Parathyroid adenoma (tissue), 2 donors: ENCODE measurements around the gene NODAL.

Experiments
- H2AFZ ChIP-seq: fragments of 300-600 bp; sonication (generic); one replicate; pipeline ENCODE4 v1.7.0; 2017; ENCODE audit warnings: antibody characterized with exemption, mild to moderate bottlenecking
- H3K27ac ChIP-seq: fragments of 300-600 bp; sonication (generic); one replicate; pipeline ENCODE4 v1.7.0; 2017
- H3K27me3 ChIP-seq: fragments of 300-600 bp; sonication (generic); one replicate; pipeline ENCODE4 v1.7.0; 2017; ENCODE audit warnings: low read length; ENCODE audit not compliant: control insufficient read depth, insufficient read depth
- H3K36me3 ChIP-seq: fragments of 300-600 bp; sonication (generic); one replicate; pipeline ENCODE4 v1.7.0; 2017; ENCODE audit warnings: low read length; ENCODE audit not compliant: control insufficient read depth, insufficient read depth
- H3K4me1 ChIP-seq: fragments of 300-600 bp; sonication (generic); one replicate; pipeline ENCODE4 v1.7.0; 2017; ENCODE audit warnings: control low read depth
- H3K4me2 ChIP-seq: fragments of 300-600 bp; sonication (generic); one replicate; pipeline ENCODE4 v1.7.0; 2017; ENCODE audit warnings: low read length
- H3K4me3 ChIP-seq: fragments of 300-600 bp; sonication (generic); one replicate; pipeline ENCODE4 v1.7.0; 2017; ENCODE audit warnings: low read depth, low read length
- H3K79me2 ChIP-seq: fragments of 300-600 bp; sonication (generic); one replicate; pipeline ENCODE4 v1.7.0; 2017; ENCODE audit warnings: control low read depth
- H3K9ac ChIP-seq: fragments of 300-600 bp; sonication (generic); one replicate; pipeline ENCODE4 v1.7.0; 2017; ENCODE audit warnings: mild to moderate bottlenecking
- H3K9me3 ChIP-seq: fragments of 300-600 bp; sonication (generic); one replicate; pipeline ENCODE4 v1.7.0; 2017; ENCODE audit warnings: low read length; ENCODE audit not compliant: control insufficient read depth
- CTCF ChIP-seq: fragments of 300-600 bp; sonication (generic); IDR thresholded peaks from one replicate; pipeline ENCODE4 v1.7.0; 2017; ENCODE audit warnings: antibody characterized with exemption, mild to moderate bottlenecking
- donor health status: primary hyperparathyroidism.

The NODAL gene

DNA sequence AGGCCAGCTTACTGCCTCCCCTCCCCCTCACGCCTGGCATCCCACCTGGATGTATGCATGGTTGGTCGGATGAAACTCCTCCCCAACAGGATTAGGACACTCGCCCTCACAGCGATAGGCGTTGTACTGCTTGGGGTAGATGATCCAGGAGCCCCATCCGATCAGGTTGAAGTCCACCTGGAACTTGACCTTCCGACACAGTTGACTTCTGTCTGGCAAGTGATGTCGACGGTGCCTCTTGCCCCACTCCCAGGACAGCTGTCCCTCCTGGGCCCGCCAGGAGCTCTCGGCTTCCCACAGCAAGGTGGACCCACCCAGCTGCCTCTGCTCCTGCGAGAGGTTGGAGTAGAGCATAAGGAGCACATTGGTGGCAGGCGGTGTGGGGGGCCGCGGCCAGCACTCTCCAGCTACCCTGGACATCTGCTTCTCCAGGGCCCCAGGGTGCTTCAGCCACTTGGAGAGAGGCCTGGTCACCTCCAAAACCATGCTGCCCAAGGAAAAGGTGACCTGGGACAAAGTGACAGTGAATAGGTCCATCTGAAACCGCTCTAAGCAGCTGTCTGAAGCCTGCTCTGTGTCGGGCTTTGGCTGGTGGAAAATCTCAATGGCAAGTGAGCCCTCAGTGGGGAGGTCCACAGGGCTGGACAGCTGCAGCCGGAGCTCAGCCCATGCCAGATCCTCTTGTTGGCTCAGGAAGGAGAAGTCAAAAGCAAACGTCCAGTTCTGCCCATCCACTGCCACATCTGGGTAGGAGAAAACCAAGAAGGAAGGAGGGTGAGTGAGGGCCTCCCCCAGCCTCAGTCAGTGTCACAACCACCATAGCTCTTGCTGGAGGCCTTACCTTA is 6.0 kb downstream of the NODAL start:
- Histone ChIP-seq H3K79me2 (no peaks in the 10 kb centered on the region), H3K4me2 (no peak overlapping the region), H3K9me3 (no peaks in the 10 kb centered on the region), H3K27me3 (no peaks in the 10 kb centered on the region), H2AFZ (no peak overlapping the region), H3K4me1 (peaks cover 5% of the 10 kb centered on the region), H3K4me3 (no peak overlapping the region), H3K9ac (no peak overlapping the region), H3K36me3 (no peaks in the 10 kb centered on the region), H3K27ac (no peak overlapping the region)
- no peak for TF ChIP-seq CTCF

DNA sequence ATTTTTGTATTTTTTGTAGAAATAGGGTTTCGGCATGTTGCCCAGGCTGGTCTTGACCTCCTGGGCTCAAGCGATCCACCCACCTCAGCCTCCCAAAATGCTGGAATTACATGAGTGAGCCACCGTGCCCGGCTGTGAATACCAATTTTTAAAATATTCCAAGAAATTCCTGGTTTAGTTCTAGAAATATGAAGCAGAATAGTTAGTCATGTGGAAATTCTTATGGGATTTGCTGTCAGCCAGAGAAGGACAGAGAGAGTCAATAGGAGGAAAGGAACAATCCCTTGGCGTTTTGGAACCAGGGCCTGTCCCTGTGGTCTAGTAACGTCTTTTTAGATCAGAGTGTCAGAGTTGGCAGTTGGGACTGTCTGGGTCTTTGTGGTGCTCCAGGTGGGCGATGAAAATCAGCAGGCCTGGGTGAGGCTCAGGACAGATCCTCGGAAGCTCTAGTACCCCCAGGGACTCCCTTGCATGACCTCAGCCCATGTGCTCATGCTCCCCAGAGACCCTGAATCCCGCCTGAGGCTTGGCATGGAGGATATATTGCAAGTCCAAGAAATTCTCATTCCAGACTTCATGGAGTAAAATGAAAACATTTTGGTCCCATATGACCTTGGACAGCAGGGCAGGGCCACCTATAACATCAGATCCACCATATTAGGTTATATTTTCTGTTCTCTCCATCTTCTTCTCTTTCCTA is 7.8 kb downstream of the NODAL start:
- Histone ChIP-seq H3K27me3 (no peaks in the 10 kb centered on the region), H3K4me1 (peaks cover 10% of the 10 kb centered on the region), H3K9me3 (no peaks in the 10 kb centered on the region), H3K36me3 (no peaks in the 10 kb centered on the region), H3K4me2 (no peak overlapping the region), H3K27ac (no peak overlapping the region), H3K4me3 (no peak overlapping the region), H3K9ac (no peak overlapping the region), H3K79me2 (no peaks in the 10 kb centered on the region), H2AFZ (no peak overlapping the region)
- no peak for TF ChIP-seq CTCF

DNA sequence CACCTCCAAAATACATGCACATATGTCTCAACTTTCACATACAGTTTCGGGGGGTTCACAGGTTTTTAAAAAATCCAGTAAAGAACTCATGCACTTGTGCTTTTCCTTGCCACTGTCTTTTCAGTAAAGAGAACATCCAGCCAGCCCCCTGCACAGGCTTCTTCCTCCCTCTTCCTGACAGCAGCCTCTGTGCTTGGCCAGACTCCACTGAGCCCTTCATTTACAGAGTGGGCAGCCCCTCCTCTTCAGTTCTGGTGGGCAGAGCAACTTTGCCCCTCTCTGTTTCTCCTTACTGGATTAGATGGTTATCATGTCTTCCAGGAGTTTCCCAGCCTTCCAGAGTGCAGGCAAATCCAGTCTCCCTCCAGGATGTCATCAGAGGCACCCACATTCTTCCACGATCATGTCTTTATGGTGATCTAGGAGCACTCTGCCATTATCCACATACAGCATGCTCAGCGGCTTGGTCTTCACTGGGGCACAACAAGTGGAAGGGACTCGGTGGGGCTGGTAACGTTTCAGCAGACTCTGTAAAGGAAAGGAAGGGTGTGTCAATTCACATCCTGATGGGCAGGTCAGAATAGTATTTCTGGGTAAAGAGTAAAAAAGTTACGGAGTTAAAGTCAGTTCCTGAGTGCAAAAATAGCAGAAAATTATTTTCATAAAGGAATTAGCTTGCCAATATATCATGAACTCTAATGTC is 8.8 kb downstream of the NODAL start:
- peak overlapping the region; percentile 34 for H3K27ac ChIP-seq
- H3K4me3 ChIP-seq = no peak overlapping the region
- no peaks in the 10 kb centered on the region for H3K79me2 ChIP-seq
- H2AFZ ChIP-seq = no peak overlapping the region
- no peak for TF ChIP-seq CTCF
- no peak overlapping the region for H3K9ac ChIP-seq
- H3K9me3 ChIP-seq = no peaks in the 10 kb centered on the region
- H3K36me3 ChIP-seq = no peaks in the 10 kb centered on the region
- no peaks in the 10 kb centered on the region for H3K27me3 ChIP-seq
- H3K4me2 ChIP-seq = no peak overlapping the region
- H3K4me1 ChIP-seq = peaks cover 10% of the 10 kb centered on the region

DNA sequence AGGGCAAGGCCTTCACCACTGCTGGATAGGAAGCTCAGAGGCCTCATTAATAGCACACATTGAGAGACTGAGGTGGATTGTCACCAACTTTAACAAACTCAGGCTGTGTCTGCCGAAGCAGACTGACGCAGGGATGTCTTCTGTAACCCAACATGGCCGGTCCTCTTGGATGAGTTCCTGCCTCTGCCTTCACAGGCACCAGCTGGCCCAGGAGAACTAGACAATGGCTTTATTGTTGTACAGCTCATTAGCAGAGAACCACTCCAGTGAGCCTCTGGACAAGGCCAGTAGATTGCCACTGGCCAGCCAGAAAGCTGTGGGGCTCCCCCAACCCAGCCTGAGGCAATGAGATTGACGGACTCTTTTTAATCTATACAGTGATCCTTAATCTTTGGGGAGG is 9.4 kb downstream of the NODAL start:
- Histone ChIP-seq H3K4me3 (no peak overlapping the region), H3K27me3 (no peaks in the 10 kb centered on the region), H3K36me3 (no peaks in the 10 kb centered on the region), H3K4me2 (no peak overlapping the region), H3K27ac (no peak overlapping the region), H3K79me2 (no peaks in the 10 kb centered on the region), H3K9ac (no peak overlapping the region), H3K4me1 (peaks cover 10% of the 10 kb centered on the region), H2AFZ (no peak overlapping the region), H3K9me3 (no peaks in the 10 kb centered on the region)
- TF ChIP-seq CTCF = no peak
